Endothelial cell of umbilical vein (primary cell): ENCODE results near the gene MAT2A. TPM values are rescaled to one million over a fixed set of nuclear protein-coding genes. Genes with fewer than 3 reads are reported as not detected.
"Not testable (repeated sequence)": the region's sequence is repeated elsewhere in the genome, so short reads cannot be mapped to it uniquely, and the experiment has no call there.

Experiments used
- BruUV-seq: library from RNA; stranded (reverse); fragments of 400-500 nt; replicated peaks from 2 replicates; lab custom pipeline; 2021; lab: Mats Ljungman, UMichigan
- CTCF ChIA-PET: fragments of 300-600, 350-600 bp; sonication (Branson Sonifier 250); formaldehyde crosslinking; loops from one replicate; lab custom pipeline; 2021; ENCODE audit warnings: antibody characterized with exemption, inconsistent platforms; lab: Charles Lee
- POLR2A ChIA-PET: fragments of 300-600, 350-600 bp; sonication (Branson Sonifier 250); formaldehyde crosslinking; loops from one replicate; lab custom pipeline; 2021; ENCODE audit warnings: antibody characterized with exemption, inconsistent platforms; lab: Charles Lee
- DNase-seq: peaks from one replicate; pipeline ENCODE4 v3.0.0-alpha.2; 2011; ENCODE audit warnings: low read depth, low spot score
- FAIRE-seq: peaks from 2 replicates; lab custom pipeline; 2011; peaks lifted over from hg19 to GRCh38; lab: Jason Lieb, UNC
- H2AFZ ChIP-seq: 2 replicates; pipeline ENCODE4 v1.6.0; 2012; ENCODE audit warnings: low read depth, low read length, control low read depth, inconsistent platforms
- H3K27ac ChIP-seq: 2 replicates; pipeline ENCODE4 v1.5.1; 2011; ENCODE audit warnings: low read depth, mild to moderate bottlenecking, control low read depth, low read length, moderate library complexity; ENCODE audit not compliant: insufficient read depth
- H3K27me3 ChIP-seq, 2 experiments: 2 replicates each; pipeline versions ENCODE4 v1.6.0 to v1.6.1; 2011; ENCODE audit warnings: low read length in 2 of 2, mixed read lengths in 1 of 2; ENCODE audit not compliant: control insufficient read depth in 2 of 2, insufficient read depth in 2 of 2
- H3K36me3 ChIP-seq, 2 experiments: 2 replicates in 1 of 2; 3 replicates in 1 of 2; pipeline ENCODE4 v1.5.1; 2011; ENCODE audit warnings: low read length in 2 of 2, mild to moderate bottlenecking in 1 of 2, moderate library complexity in 1 of 2; ENCODE audit not compliant: control insufficient read depth in 2 of 2, insufficient read depth in 2 of 2; ENCODE audit errors: extremely low read depth in 1 of 2
- H3K4me1 ChIP-seq: 3 replicates; pipeline ENCODE4 v1.5.1; 2011; ENCODE audit warnings: mild to moderate bottlenecking, low read length; ENCODE audit not compliant: control insufficient read depth, insufficient read depth; ENCODE audit errors: extremely low read depth
- H3K4me2 ChIP-seq: 2 replicates; pipeline ENCODE4 v1.6.1; 2011; ENCODE audit warnings: low read length, control low read depth, mixed read lengths; ENCODE audit not compliant: insufficient read depth
- H3K4me3 ChIP-seq, 3 experiments: fragments of 200-600 bp in 1 of 3; sonication (generic), shearing (Covaris generic) in 1 of 3; replicated peaks in 1 of 3; 2 replicates each; pipeline ENCODE4 v1.5.1; 2011 to 2016; ENCODE audit warnings: control low read depth in 3 of 3, low read length in 3 of 3, mild to moderate bottlenecking in 2 of 3, inconsistent platforms in 1 of 3, low read depth in 1 of 3, moderate library complexity in 1 of 3; ENCODE audit not compliant: insufficient read depth in 1 of 3
- H3K79me2 ChIP-seq: 2 replicates; pipeline ENCODE4 v1.6.0; 2012; ENCODE audit warnings: low read length, inconsistent platforms; ENCODE audit not compliant: control insufficient read depth, insufficient read depth
- H3K9ac ChIP-seq: replicated peaks from 2 replicates; pipeline ENCODE3; 2011; ENCODE audit warnings: low read length, control low read depth; ENCODE audit not compliant: insufficient read depth; ENCODE audit errors: extremely low read depth
- H3K9me1 ChIP-seq: replicated peaks from 3 replicates; pipeline ENCODE4 v1.6.0; 2011; ENCODE audit warnings: mild to moderate bottlenecking, low read length; ENCODE audit not compliant: control insufficient read depth, insufficient read depth; ENCODE audit errors: extremely low read depth
- H3K9me3 ChIP-seq: replicated peaks from 2 replicates; pipeline ENCODE4 v1.5.1; 2012; ENCODE audit warnings: low read length, inconsistent platforms; ENCODE audit not compliant: control insufficient read depth, insufficient read depth
- H4K20me1 ChIP-seq: replicated peaks from 2 replicates; pipeline ENCODE3; 2011; ENCODE audit warnings: mild to moderate bottlenecking, low read length; ENCODE audit not compliant: control insufficient read depth, insufficient read depth; ENCODE audit errors: extremely low read depth
- EZH2 ChIP-seq: IDR thresholded peaks from 2 replicates; pipeline ENCODE4 v1.6.1; 2012; ENCODE audit warnings: borderline replicate concordance, low read depth, mild to moderate bottlenecking, moderate library complexity, low read length, inconsistent platforms; ENCODE audit not compliant: severe bottlenecking
- FOS ChIP-seq: IDR thresholded peaks from 2 replicates; pipeline ENCODE4 v1.6.1; 2011; ENCODE audit warnings: mild to moderate bottlenecking, low read length, moderate library complexity, borderline replicate concordance; ENCODE audit not compliant: insufficient read depth
- GATA2 ChIP-seq: IDR thresholded peaks from 2 replicates; pipeline ENCODE4 v1.7.0; 2011; ENCODE audit warnings: low read depth, mild to moderate bottlenecking, moderate library complexity, mixed read lengths, low read length; ENCODE audit not compliant: insufficient read length, insufficient read depth
- JUN ChIP-seq: IDR thresholded peaks from 2 replicates; pipeline ENCODE4 v1.6.1; 2011; ENCODE audit warnings: borderline replicate concordance, low read depth; ENCODE audit not compliant: insufficient read length, insufficient read depth
- MYC ChIP-seq: IDR thresholded peaks from one replicate; pipeline ENCODE4 v1.6.1; 2011; ENCODE audit warnings: mild to moderate bottlenecking, low read depth, low read length
- POLR2A ChIP-seq: IDR thresholded peaks from 2 replicates; pipeline ENCODE4 v1.6.1; 2012; ENCODE audit warnings: low read depth, mild to moderate bottlenecking, control low read depth, low read length
- POLR2AphosphoS5 ChIP-seq: IDR thresholded peaks from 2 replicates; pipeline ENCODE4 v1.6.1; 2012; ENCODE audit warnings: low read depth, mild to moderate bottlenecking, control low read depth, low read length, moderate library complexity; ENCODE audit not compliant: insufficient read depth
- dilution Hi-C: fragments of 300-500 bp; cut with MboI; formaldehyde crosslinking; loops from one replicate; pipeline ENCODE4 v1.15.0; 2019; ENCODE audit warnings: low sequenced_read_pairs; ENCODE audit not compliant: extremely low pct_ligation_motif_present
- intact Hi-C: fragments of 100-400 bp; cut with micrococcal nuclease; formaldehyde crosslinking; loops from one replicate; pipeline ENCODE4 v1.10.0; 2022
- polyA plus RNA-seq, 4 experiments: library from polyadenylated mRNA; depleted of rRNA in 3 of 4; stranded (reverse) in 3 of 4; unstranded in 1 of 4; fragments of >200 nt; gene quantifications; 2 replicates each; pipeline versions ENCODE4 v1.2.1 to v1.2.3, GENCODE V29; 2011 to 2012; ENCODE audit warnings: missing spikeins in 1 of 4
- total RNA-seq: library from RNA; stranded (reverse); gene quantifications from 2 replicates; pipeline ENCODE4 v1.2.3, GENCODE V29; 2021
- TF ChIP-seq, protein P1 (sequence below), 2 donors: IDR thresholded peaks; 1 replicate in 1 of 2; 2 replicates in 1 of 2; pipeline ENCODE4 v1.5.1; 2011; ENCODE audit warnings: low read length in 2 of 2, mild to moderate bottlenecking in 2 of 2, moderate library complexity in 2 of 2, control low read depth in 1 of 2, inconsistent platforms in 1 of 2, low read depth in 1 of 2; ENCODE audit not compliant: insufficient read depth in 1 of 2; ENCODE audit errors: extremely low read depth in 1 of 2
- TF ChIP-seq, protein P2 (sequence below): IDR thresholded peaks from 2 replicates; pipeline ENCODE4 v1.6.1; 2011; ENCODE audit not compliant: insufficient read depth, insufficient read length

MAT2A gene
- total and polyA plus RNA-seq, 2 donors (not counting 3 experiments of a cell fraction or from before 2014, with no cell fraction given) = 172 to 257 TPM

DNA sequence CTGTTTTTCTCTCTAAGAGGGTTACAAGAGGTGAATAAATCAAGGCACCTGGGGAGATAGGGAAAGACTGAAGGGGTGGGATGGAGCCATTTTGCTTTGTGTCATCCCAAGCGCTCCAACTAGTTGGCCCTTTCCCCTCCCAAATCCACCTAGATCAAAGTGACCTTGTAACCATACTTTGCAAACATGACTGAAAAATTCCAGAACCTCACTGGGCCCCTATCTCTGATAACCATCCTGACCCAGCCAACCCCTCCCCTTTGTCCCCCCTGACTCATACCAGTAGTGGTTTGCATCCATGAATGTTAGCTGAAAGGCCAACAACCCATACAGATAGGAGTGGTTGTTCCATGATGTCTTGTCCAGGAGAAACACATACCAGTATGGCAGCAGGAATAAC lies 19.2 kb downstream of the MAT2A start:
- no peaks in the 10 kb centered on the region for H3K9me1 ChIP-seq
- BruUV-seq = no TSS peak
- no peak overlapping the region for H3K4me3 ChIP-seq
- no peak overlapping the region for H3K4me2 ChIP-seq
- H3K4me1 ChIP-seq = peaks cover 9% of the 10 kb centered on the region
- TF ChIP-seq POLR2A (no peak), MYC (no peak), FOS (no peak), JUN (no peak), EZH2 (no peak), POLR2AphosphoS5 (no peak), GATA2 (no peak)
- TF ChIP-seq, protein P1, sequence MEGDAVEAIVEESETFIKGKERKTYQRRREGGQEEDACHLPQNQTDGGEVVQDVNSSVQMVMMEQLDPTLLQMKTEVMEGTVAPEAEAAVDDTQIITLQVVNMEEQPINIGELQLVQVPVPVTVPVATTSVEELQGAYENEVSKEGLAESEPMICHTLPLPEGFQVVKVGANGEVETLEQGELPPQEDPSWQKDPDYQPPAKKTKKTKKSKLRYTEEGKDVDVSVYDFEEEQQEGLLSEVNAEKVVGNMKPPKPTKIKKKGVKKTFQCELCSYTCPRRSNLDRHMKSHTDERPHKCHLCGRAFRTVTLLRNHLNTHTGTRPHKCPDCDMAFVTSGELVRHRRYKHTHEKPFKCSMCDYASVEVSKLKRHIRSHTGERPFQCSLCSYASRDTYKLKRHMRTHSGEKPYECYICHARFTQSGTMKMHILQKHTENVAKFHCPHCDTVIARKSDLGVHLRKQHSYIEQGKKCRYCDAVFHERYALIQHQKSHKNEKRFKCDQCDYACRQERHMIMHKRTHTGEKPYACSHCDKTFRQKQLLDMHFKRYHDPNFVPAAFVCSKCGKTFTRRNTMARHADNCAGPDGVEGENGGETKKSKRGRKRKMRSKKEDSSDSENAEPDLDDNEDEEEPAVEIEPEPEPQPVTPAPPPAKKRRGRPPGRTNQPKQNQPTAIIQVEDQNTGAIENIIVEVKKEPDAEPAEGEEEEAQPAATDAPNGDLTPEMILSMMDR (IDR thresholded peaks at IDR 0.05; ENCODE audit: extremely low read depth in 1 of 2, insufficient read depth in 1 of 2, low read depth in 1 of 2, low read length in 2 of 2) = no peak
- TF ChIP-seq, protein P2, sequence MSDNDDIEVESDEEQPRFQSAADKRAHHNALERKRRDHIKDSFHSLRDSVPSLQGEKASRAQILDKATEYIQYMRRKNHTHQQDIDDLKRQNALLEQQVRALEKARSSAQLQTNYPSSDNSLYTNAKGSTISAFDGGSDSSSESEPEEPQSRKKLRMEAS = no peak
- H2AFZ ChIP-seq = no peak overlapping the region
- H3K27me3 ChIP-seq = no peaks in the 10 kb centered on the region
- dilution Hi-C loops (no loop called here), intact Hi-C loops (no loop called here)
- no peak overlapping the region for H3K9ac ChIP-seq
- ChIA-PET POLR2A (no interaction called here), CTCF (no interaction called here)
- peaks cover 10 to 25% of the 10 kb centered on the region in 2 experiments for H3K36me3 ChIP-seq
- H3K79me2 ChIP-seq = peaks cover 26% of the 10 kb centered on the region
- no peaks in the 10 kb centered on the region for H3K9me3 ChIP-seq
- no peak for DNase-seq
- no peak overlapping the region for H3K27ac ChIP-seq
- no peak for FAIRE-seq
- no peaks in the 10 kb centered on the region for H4K20me1 ChIP-seq

DNA sequence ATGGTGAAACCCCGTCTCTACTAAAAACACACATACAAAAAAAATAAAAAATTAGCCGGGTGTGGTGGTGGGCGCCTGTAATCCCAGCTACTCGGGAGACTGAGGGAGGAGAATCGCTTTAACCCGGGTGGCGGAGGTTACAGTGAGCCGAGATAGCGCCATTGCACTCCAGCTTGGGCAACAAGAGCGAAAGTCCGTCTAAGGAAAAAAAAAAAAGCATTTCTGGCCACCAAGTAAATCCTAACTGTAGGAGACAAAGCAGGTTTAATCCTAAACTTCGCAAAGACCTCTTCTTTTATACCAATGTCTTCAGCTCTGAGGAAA lies 21.4 kb downstream of the MAT2A start:
- FAIRE-seq, H2AFZ ChIP-seq, H3K9me1 ChIP-seq, DNase-seq, H3K9me3 ChIP-seq, intact Hi-C loops, H3K27me3 ChIP-seq, dilution Hi-C loops, H3K4me1 ChIP-seq, BruUV-seq, H3K27ac ChIP-seq, H4K20me1 ChIP-seq: not testable (repeated sequence)
- peaks cover 26% of the 10 kb centered on the region for H3K79me2 ChIP-seq
- CTCF ChIA-PET = interaction anchor here (1.1 to 2.0 kb wide), 4 partner anchors 8 to 141 kb away, joined by 3 to 8 read pairs (median 4); no protein-coding TSS in a partner anchor
- H3K4me2 ChIP-seq = peak overlapping the region; percentile 96
- peaks cover 10 to 12% of the 10 kb centered on the region in 2 experiments for H3K36me3 ChIP-seq
- H3K4me3 ChIP-seq = peak overlapping the region; percentile 58 to 82 (median 72)
- POLR2A ChIA-PET = interaction anchor here (1.3 kb wide), 1 partner anchor 52 kb away, joined by 4 read pairs; the partner anchor contains the start of gene C2orf68
- peak overlapping the region; percentile 36 for H3K9ac ChIP-seq
